HG03196 (cell line): ENCODE measurements around the gene MCAT.
"Not testable (repeated sequence)": the region's sequence is repeated elsewhere in the genome, so short reads cannot be mapped to it uniquely, and the experiment has no call there.

Experiments used
- ATAC-seq: cut with Tn5 transposase; IDR thresholded peaks from one replicate; pipeline ENCODE4 v1.9.1; 2021; ENCODE audit not compliant: unreplicated experiment

The MCAT gene

GRCh38 chr22:43154887-43155536 lies 11.8 kb upstream of the MCAT start:
- no peak for ATAC-seq

DNA sequence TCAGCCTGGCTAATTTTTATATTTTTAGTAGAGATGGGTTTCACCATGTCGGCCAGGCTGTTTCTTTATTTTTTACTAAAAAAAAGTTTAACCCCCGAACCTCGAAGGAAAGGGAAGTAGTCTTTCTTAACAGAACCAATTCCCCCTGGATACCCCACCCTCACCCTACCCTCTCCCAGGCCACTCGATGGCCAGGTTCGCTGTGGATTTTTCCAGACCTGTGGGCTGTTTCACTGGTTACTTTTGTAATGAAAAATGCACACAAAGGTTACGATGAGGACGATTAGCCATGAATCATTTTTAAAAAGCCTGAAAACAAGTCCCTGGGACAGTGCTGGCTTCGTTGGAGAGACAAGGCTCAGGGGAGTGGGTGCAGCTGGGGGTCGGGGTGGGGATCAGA lies 10.7 kb upstream of the MCAT start:
- ATAC-seq, result no peak

DNA sequence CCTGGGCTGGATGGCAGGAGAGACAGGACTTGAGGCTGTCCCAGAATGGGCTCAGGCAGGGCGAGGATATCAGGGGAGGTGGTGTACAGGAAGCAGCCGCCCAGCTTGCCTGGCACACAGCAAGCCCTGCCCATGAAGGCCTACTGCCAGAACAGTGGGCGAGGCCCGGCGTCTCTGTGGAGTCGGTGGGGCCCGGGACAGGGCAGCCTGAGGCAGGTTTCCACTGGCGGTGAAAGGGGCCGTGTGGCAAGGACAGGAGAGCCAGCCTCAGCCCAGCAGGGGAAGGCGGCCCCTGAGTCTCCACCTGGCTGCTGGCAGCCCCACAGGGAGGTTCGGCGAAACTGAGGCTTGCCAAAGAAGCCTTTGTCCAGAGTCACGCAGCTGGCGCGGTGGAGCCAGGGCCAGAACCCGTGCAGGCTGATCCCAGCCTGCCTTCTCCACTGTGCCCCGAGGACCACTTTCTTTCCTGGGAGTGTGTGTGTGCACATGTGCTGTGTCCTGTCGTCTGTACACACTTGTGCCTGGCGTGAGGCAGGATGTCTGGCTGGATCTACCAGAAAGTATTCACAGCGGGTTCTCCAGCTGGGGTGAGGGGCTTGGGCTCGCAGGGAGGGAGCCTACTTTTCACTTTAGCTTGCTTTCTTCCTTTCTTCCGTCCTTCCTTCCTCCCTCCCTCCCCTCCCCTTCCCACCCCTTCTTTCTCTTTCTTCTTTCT lies 9.3 kb upstream of the MCAT start:
- no peak for ATAC-seq

DNA sequence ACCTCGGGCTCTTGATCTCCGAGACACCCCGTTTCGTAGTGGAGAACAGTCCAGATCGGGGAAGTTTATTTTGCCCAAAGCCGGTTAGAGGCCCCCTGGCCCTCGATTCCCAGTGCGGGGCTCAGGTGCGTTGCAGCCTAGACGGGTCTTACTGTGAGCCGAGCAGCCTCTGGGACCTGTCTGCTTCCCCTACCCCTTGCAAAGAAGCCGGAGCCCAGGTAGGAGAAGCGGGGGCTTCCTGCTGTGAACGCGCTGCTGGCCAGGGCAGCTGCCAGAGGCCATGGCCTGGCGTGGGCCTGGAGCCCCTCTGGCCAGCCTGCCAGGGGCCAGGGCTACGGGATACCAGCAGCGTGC lies 8.8 kb upstream of the MCAT start:
- ATAC-seq, result no peak

GRCh38 chr22:43151251-43152002 lies 8.2 kb upstream of the MCAT start, which contains the start of gene TSPO:
TSS of gene TSPO (plus strand) at chr22:43151559. CDS start at chr22:43159239, 7,680 bp downstream.
- no peak for ATAC-seq

GRCh38 chr22:43150731-43151206 lies 7.6 kb upstream of the MCAT start:
- ATAC-seq, result no peak

DNA sequence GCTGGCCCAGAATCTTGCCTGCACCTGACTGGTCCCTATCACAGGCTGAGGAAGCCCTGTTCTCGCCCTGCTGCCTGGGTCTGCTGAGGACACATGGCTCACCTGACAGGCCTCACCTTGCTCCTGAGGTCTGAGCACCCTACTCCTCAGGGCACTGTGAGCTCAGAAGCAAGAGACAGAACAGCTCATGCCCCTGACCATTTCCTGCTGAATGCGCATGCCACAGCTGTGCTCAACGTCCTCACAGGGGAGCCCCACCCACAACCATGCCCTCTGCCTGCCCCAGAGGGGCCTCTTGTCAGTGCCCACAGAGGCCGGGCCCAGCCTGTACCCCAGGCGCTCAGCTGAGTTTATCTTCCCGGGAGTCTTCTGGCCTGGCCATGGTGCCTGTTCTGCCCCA lies 5.4 kb upstream of the MCAT start:
- ATAC-seq, result no peak

DNA sequence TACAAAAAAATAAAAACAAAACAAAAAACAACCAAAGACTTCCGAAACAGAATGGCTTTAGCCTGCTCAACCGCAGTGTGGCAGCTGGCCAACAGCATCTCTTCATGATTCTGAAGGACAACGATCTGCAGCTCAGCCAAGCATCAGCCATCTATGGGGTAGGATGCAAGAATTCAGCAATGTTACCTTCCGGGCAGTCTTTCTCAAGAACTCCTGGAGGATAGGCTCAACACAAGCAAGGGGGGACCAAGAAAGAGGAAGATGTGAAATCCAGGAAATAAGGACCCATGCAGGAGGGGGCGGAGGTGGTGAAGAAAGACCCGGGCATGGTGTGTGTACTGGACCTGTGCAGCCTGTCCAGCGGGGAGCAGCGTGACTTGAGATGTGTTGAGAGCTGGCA lies 4.6 kb upstream of the MCAT start:
- ATAC-seq, result no peak

DNA sequence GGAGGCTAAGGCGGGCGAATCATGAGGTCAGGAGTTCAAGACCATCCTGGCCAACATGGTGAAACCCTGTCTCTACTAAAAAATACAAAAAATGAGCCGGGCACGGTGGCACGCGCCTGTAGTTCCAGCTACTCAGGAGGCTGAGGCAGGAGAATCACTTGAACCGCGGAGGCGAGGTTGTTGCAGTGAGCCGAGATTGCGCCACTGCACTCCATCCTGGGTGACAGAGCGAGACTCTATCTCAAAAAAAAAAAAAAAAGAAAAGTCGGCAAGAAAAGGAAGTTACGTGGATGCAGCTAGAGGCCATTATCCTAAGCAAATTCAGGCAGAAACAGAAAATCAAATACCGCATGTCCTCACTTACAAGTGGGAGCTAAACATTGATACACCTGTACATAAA lies 3.1 kb upstream of the MCAT start:
- not testable (repeated sequence) for ATAC-seq

GRCh38 chr22:43145371-43145770 lies 2.2 kb upstream of the MCAT start:
- not testable (repeated sequence) for ATAC-seq

DNA sequence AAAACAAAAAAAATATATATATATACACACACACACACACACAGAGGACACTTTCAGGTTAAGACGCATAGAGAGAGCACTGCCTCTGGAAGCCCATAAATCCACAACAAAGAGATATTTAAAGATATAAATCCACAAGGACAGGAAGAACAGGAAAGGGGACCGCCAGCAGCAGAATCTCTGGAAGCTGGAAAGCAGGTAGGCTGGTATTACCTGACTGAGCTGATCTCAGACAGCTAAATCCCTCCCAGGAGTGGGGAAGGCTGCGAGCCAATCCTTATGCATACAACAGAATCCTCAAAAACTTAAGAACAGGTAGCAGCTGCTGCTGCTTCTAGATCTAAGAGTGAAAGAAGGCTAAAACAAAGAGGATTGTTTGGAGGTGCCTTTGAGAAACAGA lies 1.8 kb upstream of the MCAT start:
- ATAC-seq, result no peak

GRCh38 chr22:43136801-43137200 lies 6.4 kb downstream of the MCAT start:
- no peak for ATAC-seq

- no peak for ATAC-seq
These were observed 6.9 kb downstream of the MCAT start for GRCh38 chr22:43136255-43136654.

DNA sequence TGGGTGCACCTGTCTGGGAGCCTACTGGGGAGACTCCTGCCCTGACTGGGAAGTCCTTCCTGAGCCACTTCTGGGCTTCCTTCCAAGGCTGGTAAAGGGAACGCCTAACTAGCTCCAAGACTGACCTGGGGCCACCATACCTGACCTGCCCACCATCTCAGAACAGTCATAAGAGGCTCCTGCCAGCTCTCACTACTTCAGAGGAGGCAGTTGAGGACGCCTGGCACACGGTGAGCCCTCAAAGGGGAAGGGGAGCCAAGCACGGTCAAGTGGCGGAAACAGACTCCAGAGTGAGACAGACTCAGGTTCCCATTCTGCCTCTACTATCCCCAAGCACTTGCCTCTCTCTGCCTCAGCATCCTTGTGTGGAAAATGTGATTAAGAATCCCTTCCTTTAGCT lies 7.6 kb downstream of the MCAT start:
- no peak for ATAC-seq

DNA sequence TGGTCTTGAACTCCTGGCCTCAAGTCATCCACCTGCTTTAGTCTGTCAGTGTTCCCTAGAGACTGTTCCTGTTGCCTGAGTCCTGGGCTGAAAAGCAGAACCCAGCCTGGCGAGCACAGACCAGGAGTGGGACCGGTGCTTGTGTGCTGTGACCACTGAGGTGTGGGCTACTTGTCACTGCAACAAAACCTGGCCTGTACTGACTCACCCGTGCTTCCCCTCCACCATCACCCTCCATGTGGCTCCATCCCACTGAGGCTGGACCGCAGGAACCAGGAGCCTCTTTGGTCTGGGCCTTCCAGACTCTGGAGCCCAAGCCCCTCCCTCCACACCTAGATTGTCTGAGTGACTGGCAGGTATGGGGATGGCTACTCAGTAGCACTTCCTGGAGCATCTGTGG lies 8.6 kb downstream of the MCAT start:
- ATAC-seq, result no peak

DNA sequence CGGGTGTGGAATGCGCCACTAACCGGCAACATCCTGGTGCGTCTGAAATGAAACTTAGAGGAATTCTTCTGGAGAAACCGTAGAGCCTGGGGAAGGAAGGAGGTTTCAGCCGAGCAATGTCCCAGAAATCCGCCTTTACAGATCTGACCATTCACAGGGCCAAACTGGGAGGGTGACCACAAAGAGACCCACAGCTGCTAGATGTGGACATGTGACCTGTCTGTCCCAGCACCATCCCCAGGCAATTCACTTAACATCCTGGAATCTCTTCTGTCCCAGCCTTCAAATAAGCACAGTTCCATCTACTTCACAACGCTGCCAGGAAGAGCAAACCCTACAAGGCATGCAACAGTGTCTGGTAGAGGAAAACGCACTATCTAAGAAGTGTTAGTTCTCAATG lies 9.8 kb downstream of the MCAT start:
- no peak for ATAC-seq

GRCh38 chr22:43131773-43132501 lies 11.3 kb downstream of the MCAT start:
- no peak for ATAC-seq

DNA sequence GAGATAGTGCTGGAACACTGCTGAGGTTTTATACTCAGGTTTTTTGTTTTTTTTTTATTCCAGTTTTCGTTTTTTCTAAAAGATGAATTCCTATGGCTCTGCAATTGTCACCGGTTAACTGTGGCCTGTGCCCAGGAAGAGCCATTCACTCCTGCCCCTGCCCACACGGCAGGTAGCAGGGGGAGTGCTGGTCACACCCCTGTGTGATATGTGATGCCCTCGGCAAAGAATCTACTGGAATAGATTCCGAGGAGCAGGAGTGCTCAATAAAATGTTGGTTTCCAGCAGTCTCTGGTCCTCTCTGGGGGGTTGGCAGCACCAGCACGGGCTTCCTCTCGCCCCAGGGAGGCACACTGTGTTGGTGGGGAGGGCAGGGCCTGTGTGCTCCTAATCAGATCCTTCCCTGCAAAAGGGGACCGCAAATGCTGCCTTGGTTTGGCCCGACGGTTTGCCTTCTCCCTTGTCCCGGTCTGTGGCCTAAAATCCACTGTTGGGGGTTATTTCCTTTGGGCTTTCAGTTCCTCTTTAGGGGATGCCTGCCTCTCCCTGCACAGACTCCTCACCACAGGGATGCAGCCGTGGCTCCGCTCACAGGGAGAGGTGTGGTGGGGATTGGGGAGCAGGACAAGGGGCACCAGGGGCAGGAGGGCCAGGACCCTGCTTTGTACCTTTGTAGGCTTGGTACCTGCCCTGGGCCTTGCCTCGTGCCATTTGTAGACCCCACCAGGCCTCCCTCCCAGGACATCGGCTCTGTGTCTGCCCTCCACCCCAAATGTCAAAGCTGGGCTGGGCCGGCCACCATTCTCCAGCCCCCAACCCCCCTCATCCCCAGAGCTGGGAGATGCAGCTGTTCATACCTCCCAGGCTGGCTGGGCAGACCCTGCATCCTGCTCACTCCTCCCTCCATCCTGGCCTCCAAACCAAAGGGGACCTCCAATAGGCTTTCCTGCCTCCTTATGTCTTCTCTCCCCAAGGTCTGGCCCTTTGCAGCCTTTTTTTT lies 13.5 kb downstream of the MCAT start:
- ATAC-seq, result no peak

GRCh38 chr22:43128928-43129424 lies 14.2 kb downstream of the MCAT start:
- ATAC-seq, result no peak

DNA sequence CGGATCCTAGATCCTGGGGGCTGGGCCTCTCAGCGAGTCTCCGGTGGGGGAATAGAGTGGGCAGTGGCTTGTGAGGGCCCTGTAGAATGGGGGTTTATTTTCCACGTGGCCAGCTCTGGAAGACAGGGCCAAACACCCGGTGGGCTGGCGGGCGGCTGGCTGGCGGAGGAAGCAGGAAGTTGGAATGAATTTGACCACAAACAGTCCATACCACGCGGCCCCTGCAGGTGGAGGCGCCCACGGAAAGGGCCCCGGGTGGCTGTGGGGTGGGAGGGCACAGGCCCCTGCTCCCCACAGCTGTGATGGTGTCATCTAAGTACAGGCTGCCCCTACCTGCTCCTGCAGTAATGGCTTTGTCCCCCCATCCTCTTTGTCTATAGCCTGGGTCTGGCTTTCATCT lies 15.1 kb downstream of the MCAT start:
- ATAC-seq, result no peak
